HL-60 (cell line): ENCODE data around the gene WDR64.
"Not testable (repeated sequence)": the region's sequence is repeated elsewhere in the genome, so short reads cannot be mapped to it uniquely, and the experiment has no call there.

Experiments used
- DNase-seq, 2 experiments: peaks; one replicate each; pipeline ENCODE4 v3.0.0-alpha.2; 2010 to 2020; ENCODE audit warnings: low read depth in 1 of 2, low spot score in 1 of 2
- H3K27ac ChIP-seq: fragments of 250-450 bp; sonication (Bioruptor Pico); replicated peaks from 2 replicates; pipeline ENCODE4 v1.5.1; 2020; ENCODE audit warnings: mild to moderate bottlenecking, moderate library complexity
- H3K27me3 ChIP-seq: fragments of 250-450 bp; sonication (Bioruptor Pico); 2 replicates; pipeline ENCODE4 v1.5.1; 2021; ENCODE audit warnings: mild to moderate bottlenecking, moderate library complexity; ENCODE audit not compliant: insufficient read depth, poor library complexity, severe bottlenecking
- H3K4me3 ChIP-seq: replicated peaks from 2 replicates; pipeline ENCODE4 v1.5.1; 2011; ENCODE audit warnings: mild to moderate bottlenecking, control low read depth, low read length; ENCODE audit not compliant: insufficient read depth
- CTCF ChIP-seq: IDR thresholded peaks from one replicate; pipeline ENCODE4 v1.5.1; 2011; ENCODE audit warnings: low read length, control low read depth, inconsistent platforms; ENCODE audit not compliant: insufficient read depth
- GABPA ChIP-seq: IDR thresholded peaks from 2 replicates; pipeline ENCODE4 v1.6.1; 2012; ENCODE audit warnings: low read depth
- POLR2AphosphoS5 ChIP-seq: IDR thresholded peaks from 2 replicates; pipeline ENCODE4 v1.6.1; 2012; ENCODE audit warnings: low read depth
- SPI1 ChIP-seq: IDR thresholded peaks from 2 replicates; pipeline ENCODE4 v1.6.1; 2012; ENCODE audit warnings: low read depth, mild to moderate bottlenecking, borderline replicate concordance
- TF ChIP-seq, protein P1 (sequence below): IDR thresholded peaks from 2 replicates; pipeline ENCODE4 v1.6.1; 2012; ENCODE audit warnings: low read depth; ENCODE audit not compliant: insufficient replicate concordance

Gene WDR64

DNA sequence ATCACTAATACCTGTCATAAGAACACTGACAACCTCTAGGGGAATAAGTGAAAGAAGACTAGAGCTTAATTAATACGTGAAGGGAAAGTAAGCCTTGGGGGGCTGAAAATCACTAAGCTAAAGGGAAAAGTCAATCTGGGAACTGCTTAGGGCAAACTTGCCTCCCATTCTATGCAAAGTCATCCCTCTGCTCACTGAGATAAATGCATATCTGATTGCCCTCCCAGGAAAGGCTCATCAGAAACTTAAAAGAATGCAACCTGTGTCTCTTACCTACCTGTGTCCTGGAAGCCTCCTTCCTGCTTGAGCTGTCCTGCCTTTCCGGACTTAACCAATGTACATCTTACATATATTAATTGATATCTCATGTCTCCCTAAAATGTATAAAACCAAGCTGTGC is 81.8 kb downstream of the WDR64 start:
- Histone ChIP-seq H3K27ac (no peak overlapping the region), H3K27me3 (peaks cover 17% of the 10 kb centered on the region), H3K4me3 (no peak overlapping the region)
- TF ChIP-seq, protein P1, sequence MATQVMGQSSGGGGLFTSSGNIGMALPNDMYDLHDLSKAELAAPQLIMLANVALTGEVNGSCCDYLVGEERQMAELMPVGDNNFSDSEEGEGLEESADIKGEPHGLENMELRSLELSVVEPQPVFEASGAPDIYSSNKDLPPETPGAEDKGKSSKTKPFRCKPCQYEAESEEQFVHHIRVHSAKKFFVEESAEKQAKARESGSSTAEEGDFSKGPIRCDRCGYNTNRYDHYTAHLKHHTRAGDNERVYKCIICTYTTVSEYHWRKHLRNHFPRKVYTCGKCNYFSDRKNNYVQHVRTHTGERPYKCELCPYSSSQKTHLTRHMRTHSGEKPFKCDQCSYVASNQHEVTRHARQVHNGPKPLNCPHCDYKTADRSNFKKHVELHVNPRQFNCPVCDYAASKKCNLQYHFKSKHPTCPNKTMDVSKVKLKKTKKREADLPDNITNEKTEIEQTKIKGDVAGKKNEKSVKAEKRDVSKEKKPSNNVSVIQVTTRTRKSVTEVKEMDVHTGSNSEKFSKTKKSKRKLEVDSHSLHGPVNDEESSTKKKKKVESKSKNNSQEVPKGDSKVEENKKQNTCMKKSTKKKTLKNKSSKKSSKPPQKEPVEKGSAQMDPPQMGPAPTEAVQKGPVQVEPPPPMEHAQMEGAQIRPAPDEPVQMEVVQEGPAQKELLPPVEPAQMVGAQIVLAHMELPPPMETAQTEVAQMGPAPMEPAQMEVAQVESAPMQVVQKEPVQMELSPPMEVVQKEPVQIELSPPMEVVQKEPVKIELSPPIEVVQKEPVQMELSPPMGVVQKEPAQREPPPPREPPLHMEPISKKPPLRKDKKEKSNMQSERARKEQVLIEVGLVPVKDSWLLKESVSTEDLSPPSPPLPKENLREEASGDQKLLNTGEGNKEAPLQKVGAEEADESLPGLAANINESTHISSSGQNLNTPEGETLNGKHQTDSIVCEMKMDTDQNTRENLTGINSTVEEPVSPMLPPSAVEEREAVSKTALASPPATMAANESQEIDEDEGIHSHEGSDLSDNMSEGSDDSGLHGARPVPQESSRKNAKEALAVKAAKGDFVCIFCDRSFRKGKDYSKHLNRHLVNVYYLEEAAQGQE = no peak
- TF ChIP-seq GABPA = no peak
- no peak for TF ChIP-seq CTCF
- TF ChIP-seq SPI1 = no peak
- no peak for TF ChIP-seq POLR2AphosphoS5
- no peak for DNase-seq

DNA sequence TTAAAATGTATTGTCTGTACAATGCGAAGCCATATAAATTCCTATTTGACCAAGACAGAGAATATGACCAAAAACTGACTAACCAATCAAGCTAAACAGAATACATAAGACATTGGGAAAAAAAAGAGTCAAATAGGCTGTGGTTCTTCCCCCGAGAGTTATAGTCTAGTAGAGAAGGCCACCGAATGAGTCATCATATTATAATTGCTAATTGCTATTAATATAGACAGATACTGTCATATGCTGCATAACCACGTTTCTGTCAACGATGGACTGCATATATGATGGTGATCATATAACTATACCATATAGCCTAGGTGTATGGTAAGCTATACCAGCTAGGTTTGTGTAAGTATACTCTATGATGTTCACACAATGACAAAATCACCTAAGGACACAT is 82.5 kb downstream of the WDR64 start:
- H3K27me3 ChIP-seq = peaks cover 19% of the 10 kb centered on the region
- DNase-seq = no peak
- no peak overlapping the region for H3K4me3 ChIP-seq
- H3K27ac ChIP-seq = no peak overlapping the region
- TF ChIP-seq GABPA = no peak
- TF ChIP-seq, protein P1 = no peak
- no peak for TF ChIP-seq CTCF
- TF ChIP-seq POLR2AphosphoS5 = no peak
- no peak for TF ChIP-seq SPI1

DNA sequence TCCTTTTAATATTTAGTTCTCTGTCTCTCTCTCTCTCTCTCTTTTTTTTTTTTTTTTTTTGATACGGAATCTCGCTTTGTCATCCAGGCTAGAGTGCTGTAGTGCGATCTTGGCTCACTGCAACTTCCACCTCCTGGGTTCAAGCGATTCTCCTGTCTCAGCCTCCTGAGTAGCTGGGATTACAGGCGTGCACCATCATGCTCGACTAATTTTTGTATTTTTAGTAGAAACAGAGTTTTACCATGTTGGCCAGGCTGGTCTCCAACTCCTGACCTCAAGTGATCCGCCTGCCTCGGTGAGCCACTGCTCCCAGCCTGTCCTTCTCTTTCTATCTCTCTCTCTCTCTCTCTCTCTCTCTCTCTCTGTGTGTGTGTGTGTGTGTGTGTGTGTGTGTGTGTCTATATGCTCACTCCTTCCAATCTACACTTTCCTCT is 83.4 kb downstream of the WDR64 start:
- not testable (repeated sequence) for H3K27ac ChIP-seq, DNase-seq, H3K4me3 ChIP-seq
- H3K27me3 ChIP-seq = peaks cover 20% of the 10 kb centered on the region

- H3K4me3 ChIP-seq = no peak overlapping the region
- no peak for DNase-seq
- no peak for TF ChIP-seq CTCF
- TF ChIP-seq, protein P1 = no peak
- no peak for TF ChIP-seq POLR2AphosphoS5
- TF ChIP-seq SPI1 = no peak
- no peak for TF ChIP-seq GABPA
- H3K27me3 ChIP-seq = peaks cover 20% of the 10 kb centered on the region
- H3K27ac ChIP-seq = no peak overlapping the region
Measured at GRCh38 chr1:241736387-241736786, 84.3 kb downstream of the WDR64 start.
